LNCaP clone FGC (cell line): ENCODE data around the gene ETV3L.

Experiments used
- DNase-seq: peaks from one replicate; pipeline ENCODE4 v3.0.0-alpha.2; 2011; ENCODE audit warnings: low read depth
- H3K4me3 ChIP-seq: 2 replicates; pipeline ENCODE4 v1.5.1; 2011; ENCODE audit warnings: mild to moderate bottlenecking, low read depth, low read length, control low read depth
- CTCF ChIP-seq: IDR thresholded peaks from 2 replicates; pipeline ENCODE4 v1.5.1; 2012; ENCODE audit warnings: mild to moderate bottlenecking; ENCODE audit not compliant: control insufficient read depth, insufficient read depth; ENCODE audit errors: extremely low read depth

Gene ETV3L

DNA sequence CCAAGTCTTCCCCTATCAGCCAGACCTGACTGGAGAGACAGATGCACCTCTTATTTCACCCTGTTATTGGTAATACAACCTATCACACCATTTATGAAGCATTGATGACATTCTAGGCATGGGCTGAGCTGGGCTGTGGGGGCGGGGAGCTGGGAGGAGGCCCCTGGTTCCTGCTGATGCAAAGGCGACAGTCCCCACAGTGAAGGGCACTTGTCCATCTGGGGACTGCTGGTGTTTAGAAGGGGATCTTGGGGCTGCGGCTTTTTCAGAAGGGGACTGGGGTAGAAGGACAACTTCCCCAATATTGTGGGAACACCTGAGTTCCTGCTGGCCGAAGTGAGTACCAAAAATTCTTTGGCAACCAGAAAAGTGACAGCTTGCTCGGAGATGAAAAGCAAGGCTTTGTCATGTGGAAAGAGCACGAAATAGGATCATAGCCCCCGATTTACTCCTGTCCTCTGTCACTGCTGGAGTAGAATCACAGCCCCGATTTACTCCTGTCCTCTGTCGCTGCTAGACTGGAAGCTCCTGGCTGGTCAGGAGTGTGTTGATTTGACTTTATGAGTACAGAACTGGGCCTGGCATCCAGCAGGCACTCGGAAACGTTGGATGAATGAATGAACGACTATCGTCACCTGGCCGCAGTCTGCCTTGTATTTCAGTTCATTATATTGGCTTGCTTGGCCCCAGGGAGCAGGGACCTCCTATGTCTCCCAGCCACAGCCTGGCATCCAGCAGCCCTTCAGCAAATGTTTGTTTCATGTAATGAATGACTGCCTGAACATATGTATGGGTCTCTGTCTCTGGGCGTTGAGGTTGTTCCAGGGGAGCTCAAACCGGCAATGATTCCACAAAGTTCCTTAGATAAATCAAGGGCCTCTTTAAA lies 16.5 kb upstream of the ETV3L start:
- no peak for TF ChIP-seq CTCF
- H3K4me3 ChIP-seq: no peak overlapping the region
- no peak for DNase-seq

DNA sequence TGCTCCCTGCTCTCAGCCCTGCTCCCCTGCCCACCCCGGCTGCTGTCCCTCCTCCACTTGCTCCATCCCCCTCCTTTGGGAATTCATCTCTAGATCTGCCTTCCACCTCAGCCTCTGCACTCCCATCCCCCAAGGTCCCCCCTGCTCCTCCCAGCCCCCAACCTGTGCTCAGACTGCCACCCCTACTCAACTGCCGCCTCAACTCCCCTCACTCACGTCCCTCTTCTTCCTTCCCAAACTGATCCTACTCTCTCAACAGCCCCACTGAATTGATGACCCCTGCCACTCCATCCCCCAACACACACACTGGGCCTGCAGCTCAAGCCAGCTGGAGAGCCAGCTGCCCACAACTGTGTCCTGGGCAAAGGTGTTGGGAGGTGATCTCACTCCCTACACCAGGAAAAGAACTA lies 15.8 kb upstream of the ETV3L start:
- DNase-seq: no peak
- no peak overlapping the region for H3K4me3 ChIP-seq
- TF ChIP-seq CTCF: no peak

DNA sequence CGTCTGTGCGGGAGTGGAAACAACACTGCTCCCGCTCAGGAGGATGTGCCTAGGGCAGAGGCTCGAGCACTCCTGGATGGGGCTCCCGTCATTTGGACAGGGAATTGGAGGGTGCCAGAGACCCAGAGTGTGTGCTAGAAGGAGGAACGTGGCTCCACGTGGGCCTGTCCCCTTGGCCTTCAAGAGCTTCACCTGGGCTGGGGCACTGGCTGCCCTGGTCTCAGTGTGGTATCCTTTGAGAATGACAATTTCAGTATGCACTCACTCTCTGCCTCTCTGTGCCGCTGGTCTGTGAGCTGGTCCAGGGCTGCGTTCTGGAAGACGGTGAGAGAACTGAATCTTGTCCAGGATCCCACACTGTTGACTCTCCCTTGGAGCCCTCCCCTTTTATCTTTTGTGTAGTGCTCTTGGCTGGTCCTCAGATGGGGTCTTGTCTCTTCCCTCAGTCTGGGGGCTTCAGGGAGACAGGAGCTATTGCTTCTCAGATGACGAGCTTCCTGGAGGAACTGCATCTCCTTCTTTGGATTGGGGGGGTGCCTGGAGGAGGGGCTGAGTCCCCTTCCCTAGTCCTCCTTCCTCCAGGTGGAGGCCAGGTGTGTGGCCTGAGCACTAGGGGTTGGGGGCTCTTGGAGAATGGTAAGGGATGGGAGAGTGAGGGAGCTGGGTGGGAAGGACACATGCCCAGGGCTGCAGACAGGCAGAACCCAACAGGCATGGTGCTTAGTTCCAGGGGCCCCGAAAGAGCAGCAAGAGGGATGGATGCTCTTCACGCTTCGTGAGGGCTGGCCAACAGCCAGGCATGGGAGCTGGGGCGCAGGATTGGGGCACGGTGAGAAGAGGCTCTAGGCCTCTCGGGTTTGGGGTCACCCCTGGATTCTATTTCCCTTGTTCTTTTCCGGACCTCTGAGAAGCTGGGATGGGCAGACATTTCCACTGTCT lies 14.8 kb upstream of the ETV3L start:
- no peak for TF ChIP-seq CTCF
- DNase-seq: no peak
- no peak overlapping the region for H3K4me3 ChIP-seq

DNA sequence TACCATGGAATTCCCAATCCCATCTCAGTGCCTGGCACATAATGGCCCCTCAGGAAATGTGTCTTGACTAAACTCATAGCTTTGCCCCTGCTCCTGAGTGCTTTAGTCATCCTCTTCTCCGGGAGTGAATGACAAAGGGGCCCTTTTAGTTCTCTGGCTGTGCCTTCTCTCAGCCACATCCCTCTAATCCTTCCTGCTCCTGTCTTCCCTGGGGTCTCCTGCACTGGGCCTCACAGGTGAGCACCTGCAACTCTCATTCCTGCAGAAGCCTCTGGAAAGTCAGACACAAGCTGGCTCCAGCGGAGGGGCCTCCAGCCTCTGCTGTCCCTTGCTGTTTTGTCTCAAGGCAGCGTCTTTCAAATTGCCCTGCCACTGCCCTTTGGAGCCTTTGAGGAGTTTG lies 14.0 kb upstream of the ETV3L start:
- no peak for DNase-seq
- no peak overlapping the region for H3K4me3 ChIP-seq
- no peak for TF ChIP-seq CTCF

DNA sequence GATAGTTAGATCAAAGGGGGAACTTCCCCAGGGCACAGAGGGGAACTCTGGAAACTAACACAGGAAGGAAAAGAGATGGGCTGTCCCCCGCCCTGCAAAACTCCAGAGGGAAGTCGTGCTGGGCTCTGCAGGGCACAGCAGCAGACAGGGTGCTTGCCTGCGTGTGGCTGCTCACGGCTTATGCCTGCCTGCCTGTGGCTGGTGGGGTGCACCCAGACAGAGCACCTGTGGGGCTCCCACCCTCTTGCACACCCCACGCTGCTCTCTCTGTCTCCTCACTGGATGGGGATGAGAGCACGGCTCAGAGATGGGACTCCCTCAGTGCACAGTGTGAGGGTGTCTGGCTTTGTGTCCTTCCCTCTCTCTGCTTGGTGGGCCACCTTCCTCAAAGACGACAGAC lies 13.5 kb upstream of the ETV3L start:
- H3K4me3 ChIP-seq: no peak overlapping the region
- DNase-seq: no peak
- TF ChIP-seq CTCF: no peak

DNA sequence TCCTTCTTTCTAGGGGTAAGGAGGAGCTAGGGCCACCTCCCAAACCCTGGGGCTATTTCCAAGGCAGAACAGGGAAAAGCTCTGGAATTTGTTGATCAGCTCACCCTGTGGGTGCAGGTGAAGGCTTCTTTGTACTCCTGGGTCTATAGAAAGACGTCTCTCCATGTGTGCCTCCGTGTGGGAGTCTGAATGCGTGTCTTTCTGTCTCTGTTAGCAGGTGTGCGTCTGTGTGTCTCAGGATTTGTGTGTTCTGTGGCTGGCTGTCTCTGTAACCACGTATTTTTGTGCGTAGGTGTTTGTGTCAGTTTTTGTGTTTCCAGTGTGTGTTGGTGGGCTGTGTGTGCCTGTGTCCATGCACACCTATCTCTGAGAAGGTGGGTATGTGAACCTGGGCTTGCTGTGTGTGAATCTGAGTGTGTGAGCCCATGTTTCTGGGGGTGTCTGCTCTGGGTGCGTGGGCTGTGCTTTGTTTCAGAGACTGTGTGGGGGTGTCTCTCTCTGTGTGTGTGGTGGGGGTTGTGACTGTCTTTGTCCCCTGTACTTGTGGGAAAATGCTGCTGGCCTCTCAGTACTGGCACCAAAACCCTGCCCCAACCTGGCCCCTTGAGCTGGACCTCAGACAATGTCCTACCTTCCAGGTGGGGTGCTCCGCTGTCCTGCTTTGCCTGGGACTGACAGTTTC lies 12.7 kb upstream of the ETV3L start:
- DNase-seq: no peak
- H3K4me3 ChIP-seq: no peak overlapping the region
- TF ChIP-seq CTCF: no peak
